ENCODE results near the gene ANKRD30BL. TPM values are rescaled to one million over a fixed set of nuclear protein-coding genes. Genes with fewer than 3 reads are reported as not detected.
"Not testable (repeated sequence)": the region's sequence is repeated elsewhere in the genome, so short reads cannot be mapped to it uniquely, and the experiment has no call there.

The ANKRD30BL gene
- not detected for total RNA-seq (ENCODE audit: unreplicated experiment)
- long read RNA-seq = 0 reads

- not testable (repeated sequence) for H3K27me3 Mint-ChIP-seq (ENCODE audit: unreplicated experiment); H3K4me1 Mint-ChIP-seq (ENCODE audit: unreplicated experiment); H3K4me3 Mint-ChIP-seq (ENCODE audit: unreplicated experiment); H3K9me3 Mint-ChIP-seq (ENCODE audit: unreplicated experiment); H3K36me3 Mint-ChIP-seq (ENCODE audit: low read depth, unreplicated experiment); H3K27ac Mint-ChIP-seq (ENCODE audit: unreplicated experiment); DNase-seq (ENCODE audit: low spot score)
These were observed at the start of gene ANKRD30BL for GRCh38 chr2:132161161-132162124. TSS of gene ANKRD30BL (minus strand) at chr2:132161952. CDS start at chr2:132161705, 247 bp downstream.

GRCh38 chr2:132202866-132203265 lies 41.1 kb upstream of the ANKRD30BL start:
- not testable (repeated sequence) for DNase-seq (ENCODE audit: low spot score); H3K4me3 Mint-ChIP-seq (ENCODE audit: unreplicated experiment); H3K4me1 Mint-ChIP-seq (ENCODE audit: unreplicated experiment); H3K36me3 Mint-ChIP-seq (ENCODE audit: low read depth, unreplicated experiment); H3K27me3 Mint-ChIP-seq (ENCODE audit: unreplicated experiment); H3K27ac Mint-ChIP-seq (ENCODE audit: unreplicated experiment); H3K9me3 Mint-ChIP-seq (ENCODE audit: unreplicated experiment)

GRCh38 chr2:132192854-132193253 lies 31.1 kb upstream of the ANKRD30BL start:
- not testable (repeated sequence) for H3K27me3 Mint-ChIP-seq (ENCODE audit: unreplicated experiment); H3K4me1 Mint-ChIP-seq (ENCODE audit: unreplicated experiment); H3K4me3 Mint-ChIP-seq (ENCODE audit: unreplicated experiment); H3K9me3 Mint-ChIP-seq (ENCODE audit: unreplicated experiment); H3K27ac Mint-ChIP-seq (ENCODE audit: unreplicated experiment); H3K36me3 Mint-ChIP-seq (ENCODE audit: low read depth, unreplicated experiment); DNase-seq (ENCODE audit: low spot score)

GRCh38 chr2:132167100-132167499 lies 5.3 kb upstream of the ANKRD30BL start:
- H3K27ac Mint-ChIP-seq (ENCODE audit: unreplicated experiment); H3K27me3 Mint-ChIP-seq (ENCODE audit: unreplicated experiment): not testable (repeated sequence)

GRCh38 chr2:132162125-132162660 lies 441 bp upstream of the ANKRD30BL start:
- not testable (repeated sequence) for H3K36me3 Mint-ChIP-seq (ENCODE audit: low read depth, unreplicated experiment); H3K9me3 Mint-ChIP-seq (ENCODE audit: unreplicated experiment); H3K4me3 Mint-ChIP-seq (ENCODE audit: unreplicated experiment); H3K27ac Mint-ChIP-seq (ENCODE audit: unreplicated experiment); H3K27me3 Mint-ChIP-seq (ENCODE audit: unreplicated experiment); H3K4me1 Mint-ChIP-seq (ENCODE audit: unreplicated experiment); DNase-seq (ENCODE audit: low spot score)

More at GRCh38 chr2:132167100-132167499, 5.3 kb upstream of the ANKRD30BL start:
- H3K4me3 Mint-ChIP-seq (ENCODE audit: unreplicated experiment); H3K4me1 Mint-ChIP-seq (ENCODE audit: unreplicated experiment); DNase-seq (ENCODE audit: low spot score); H3K9me3 Mint-ChIP-seq (ENCODE audit: unreplicated experiment); H3K36me3 Mint-ChIP-seq (ENCODE audit: low read depth, unreplicated experiment): not testable (repeated sequence)

- H3K27ac Mint-ChIP-seq (ENCODE audit: unreplicated experiment); H3K36me3 Mint-ChIP-seq (ENCODE audit: low read depth, unreplicated experiment); H3K4me1 Mint-ChIP-seq (ENCODE audit: unreplicated experiment); H3K9me3 Mint-ChIP-seq (ENCODE audit: unreplicated experiment); H3K4me3 Mint-ChIP-seq (ENCODE audit: unreplicated experiment); H3K27me3 Mint-ChIP-seq (ENCODE audit: unreplicated experiment): not testable (repeated sequence)
- DNase-seq (ENCODE audit: low spot score) = peak; percentile 77
- TF ChIP-seq CTCF (IDR thresholded peaks at IDR 0.05; ENCODE audit: unreplicated experiment) = peak; percentile 47
These were observed 15.0 kb downstream of the ANKRD30BL start for GRCh38 chr2:132146774-132147173.

Measured in endothelial cell (in vitro differentiated cells).